GM19372 (cell line): Measurements from ENCODE around the gene PRPS1L1.

Experiments
- ATAC-seq: cut with Tn5 transposase; IDR thresholded peaks from one replicate; pipeline ENCODE4 v1.9.1; 2021; ENCODE audit warnings: mild to moderate bottlenecking, low read depth, moderate library complexity; ENCODE audit not compliant: unreplicated experiment

PRPS1L1 gene

GRCh38 chr7:18016547-18017444 lies 10.8 kb downstream of the PRPS1L1 start:
- no peak for ATAC-seq

GRCh38 chr7:18013936-18014335 lies 13.7 kb downstream of the PRPS1L1 start:
- ATAC-seq: no peak

GRCh38 chr7:18004372-18004771 lies 23.3 kb downstream of the PRPS1L1 start:
- ATAC-seq: no peak

GRCh38 chr7:18003286-18003994 lies 24.2 kb downstream of the PRPS1L1 start:
- ATAC-seq: no peak

GRCh38 chr7:17998692-17999091 lies 29.0 kb downstream of the PRPS1L1 start:
- no peak for ATAC-seq

- ATAC-seq: no peak
Measured at GRCh38 chr7:17996442-17997223, 31.0 kb downstream of the PRPS1L1 start.

- no peak for ATAC-seq
Measured at GRCh38 chr7:17996040-17996439, 31.6 kb downstream of the PRPS1L1 start.

- no peak for ATAC-seq
Measured at GRCh38 chr7:17994079-17994850, 33.4 kb downstream of the PRPS1L1 start.

- no peak for ATAC-seq
Measured at GRCh38 chr7:17991866-17992648, 35.6 kb downstream of the PRPS1L1 start.

- ATAC-seq: no peak
Measured at GRCh38 chr7:17990761-17991160, 36.9 kb downstream of the PRPS1L1 start.

GRCh38 chr7:17989546-17989945 lies 38.1 kb downstream of the PRPS1L1 start:
- no peak for ATAC-seq

GRCh38 chr7:17988858-17989257 lies 38.8 kb downstream of the PRPS1L1 start:
- ATAC-seq: no peak

GRCh38 chr7:17988141-17988540 lies 39.5 kb downstream of the PRPS1L1 start:
- no peak for ATAC-seq

GRCh38 chr7:17986851-17987250 lies 40.8 kb downstream of the PRPS1L1 start:
- no peak for ATAC-seq

GRCh38 chr7:17985473-17986239 lies 42.0 kb downstream of the PRPS1L1 start:
- ATAC-seq: no peak

GRCh38 chr7:17984288-17984687 lies 43.4 kb downstream of the PRPS1L1 start:
- no peak for ATAC-seq

GRCh38 chr7:17983221-17984062 lies 44.2 kb downstream of the PRPS1L1 start:
- no peak for ATAC-seq

GRCh38 chr7:17976952-17977351 lies 50.7 kb downstream of the PRPS1L1 start:
- no peak for ATAC-seq
